IMR-90 (cell line): Measurements from ENCODE around the gene BTBD6.

Source experiments
- BHLHE40 ChIP-seq: fragments of 150-350 bp; IDR thresholded peaks from 2 replicates; pipeline ENCODE4 v1.6.1; 2016; ENCODE audit warnings: mild to moderate bottlenecking, low read depth, low read length
- POLR2A ChIP-seq: IDR thresholded peaks from 2 replicates; pipeline ENCODE4 v1.6.1; 2012; ENCODE audit warnings: mild to moderate bottlenecking, low read depth, low read length
- RAD21 ChIP-seq: IDR thresholded peaks from 2 replicates; pipeline ENCODE4 v1.6.1; 2012; ENCODE audit warnings: low read length, improper control_type of control experiment
- TF ChIP-seq, protein P1 (sequence below): conservative IDR thresholded peaks from 2 replicates; pipeline ENCODE4 v1.5.1; 2012; ENCODE audit warnings: mild to moderate bottlenecking, low read depth, low read length, improper control_type of control experiment
- TF ChIP-seq, protein P2 (sequence below): fragments of 150-350 bp; IDR thresholded peaks from 2 replicates; pipeline ENCODE4 v1.6.1; 2016; ENCODE audit warnings: low read depth, mild to moderate bottlenecking, low read length, moderate library complexity, borderline replicate concordance

DNA sequence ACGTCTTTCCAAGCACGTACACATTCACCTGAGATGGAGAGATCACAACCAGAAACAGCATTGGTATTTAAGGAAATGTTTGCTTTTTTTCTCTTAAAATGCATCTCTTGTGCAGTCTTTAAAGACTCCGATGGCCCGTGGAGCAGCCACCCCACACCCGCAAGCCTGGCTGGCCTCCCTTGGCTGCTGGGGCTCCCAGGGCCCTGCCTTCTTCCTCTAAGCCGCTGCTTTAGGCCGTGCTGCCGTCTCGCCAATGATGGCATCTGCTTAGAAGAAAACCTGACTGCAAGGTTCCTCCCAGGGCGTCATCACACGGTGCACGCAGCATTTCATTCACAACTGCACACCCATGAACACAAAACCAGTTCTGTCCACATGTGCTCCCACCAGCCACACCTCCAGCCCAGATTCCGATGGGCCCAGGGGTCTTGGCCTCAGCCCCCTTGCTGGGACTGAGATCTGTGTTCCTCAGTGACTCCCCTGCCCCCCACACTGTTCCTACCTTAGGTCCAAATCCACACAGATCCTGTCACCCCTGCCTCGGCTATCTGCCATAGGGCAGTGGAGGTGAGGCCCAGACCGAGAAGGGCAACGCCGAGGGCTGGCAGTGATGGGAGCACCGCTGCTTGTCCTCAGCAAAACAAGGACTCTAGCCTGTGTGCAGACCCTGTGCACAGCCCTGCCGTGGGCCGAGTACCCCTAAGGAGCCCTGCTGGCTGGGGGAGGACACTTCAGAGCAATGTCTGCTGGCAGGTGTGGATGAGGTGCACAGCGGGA lies 4.4 kb downstream of the BTBD6 start:
- TF ChIP-seq, protein P1, sequence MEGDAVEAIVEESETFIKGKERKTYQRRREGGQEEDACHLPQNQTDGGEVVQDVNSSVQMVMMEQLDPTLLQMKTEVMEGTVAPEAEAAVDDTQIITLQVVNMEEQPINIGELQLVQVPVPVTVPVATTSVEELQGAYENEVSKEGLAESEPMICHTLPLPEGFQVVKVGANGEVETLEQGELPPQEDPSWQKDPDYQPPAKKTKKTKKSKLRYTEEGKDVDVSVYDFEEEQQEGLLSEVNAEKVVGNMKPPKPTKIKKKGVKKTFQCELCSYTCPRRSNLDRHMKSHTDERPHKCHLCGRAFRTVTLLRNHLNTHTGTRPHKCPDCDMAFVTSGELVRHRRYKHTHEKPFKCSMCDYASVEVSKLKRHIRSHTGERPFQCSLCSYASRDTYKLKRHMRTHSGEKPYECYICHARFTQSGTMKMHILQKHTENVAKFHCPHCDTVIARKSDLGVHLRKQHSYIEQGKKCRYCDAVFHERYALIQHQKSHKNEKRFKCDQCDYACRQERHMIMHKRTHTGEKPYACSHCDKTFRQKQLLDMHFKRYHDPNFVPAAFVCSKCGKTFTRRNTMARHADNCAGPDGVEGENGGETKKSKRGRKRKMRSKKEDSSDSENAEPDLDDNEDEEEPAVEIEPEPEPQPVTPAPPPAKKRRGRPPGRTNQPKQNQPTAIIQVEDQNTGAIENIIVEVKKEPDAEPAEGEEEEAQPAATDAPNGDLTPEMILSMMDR, result no peak
- no peak for TF ChIP-seq RAD21
- TF ChIP-seq BHLHE40, result no peak
- no peak for TF ChIP-seq POLR2A
- TF ChIP-seq, protein P2, sequence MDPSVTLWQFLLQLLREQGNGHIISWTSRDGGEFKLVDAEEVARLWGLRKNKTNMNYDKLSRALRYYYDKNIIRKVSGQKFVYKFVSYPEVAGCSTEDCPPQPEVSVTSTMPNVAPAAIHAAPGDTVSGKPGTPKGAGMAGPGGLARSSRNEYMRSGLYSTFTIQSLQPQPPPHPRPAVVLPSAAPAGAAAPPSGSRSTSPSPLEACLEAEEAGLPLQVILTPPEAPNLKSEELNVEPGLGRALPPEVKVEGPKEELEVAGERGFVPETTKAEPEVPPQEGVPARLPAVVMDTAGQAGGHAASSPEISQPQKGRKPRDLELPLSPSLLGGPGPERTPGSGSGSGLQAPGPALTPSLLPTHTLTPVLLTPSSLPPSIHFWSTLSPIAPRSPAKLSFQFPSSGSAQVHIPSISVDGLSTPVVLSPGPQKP, result no peak
